DMS 273 treated with DMSO at 0.1 percent for 48 hours (cell line): Measurements from ENCODE around the gene BICD1.
"Not testable (repeated sequence)": the region's sequence is repeated elsewhere in the genome, so short reads cannot be mapped to it uniquely, and the experiment has no call there.

Experiments
- DNase-seq: peaks from one replicate; lab custom pipeline; 2025; lab: John Stamatoyannopoulos, UW

Gene BICD1

DNA sequence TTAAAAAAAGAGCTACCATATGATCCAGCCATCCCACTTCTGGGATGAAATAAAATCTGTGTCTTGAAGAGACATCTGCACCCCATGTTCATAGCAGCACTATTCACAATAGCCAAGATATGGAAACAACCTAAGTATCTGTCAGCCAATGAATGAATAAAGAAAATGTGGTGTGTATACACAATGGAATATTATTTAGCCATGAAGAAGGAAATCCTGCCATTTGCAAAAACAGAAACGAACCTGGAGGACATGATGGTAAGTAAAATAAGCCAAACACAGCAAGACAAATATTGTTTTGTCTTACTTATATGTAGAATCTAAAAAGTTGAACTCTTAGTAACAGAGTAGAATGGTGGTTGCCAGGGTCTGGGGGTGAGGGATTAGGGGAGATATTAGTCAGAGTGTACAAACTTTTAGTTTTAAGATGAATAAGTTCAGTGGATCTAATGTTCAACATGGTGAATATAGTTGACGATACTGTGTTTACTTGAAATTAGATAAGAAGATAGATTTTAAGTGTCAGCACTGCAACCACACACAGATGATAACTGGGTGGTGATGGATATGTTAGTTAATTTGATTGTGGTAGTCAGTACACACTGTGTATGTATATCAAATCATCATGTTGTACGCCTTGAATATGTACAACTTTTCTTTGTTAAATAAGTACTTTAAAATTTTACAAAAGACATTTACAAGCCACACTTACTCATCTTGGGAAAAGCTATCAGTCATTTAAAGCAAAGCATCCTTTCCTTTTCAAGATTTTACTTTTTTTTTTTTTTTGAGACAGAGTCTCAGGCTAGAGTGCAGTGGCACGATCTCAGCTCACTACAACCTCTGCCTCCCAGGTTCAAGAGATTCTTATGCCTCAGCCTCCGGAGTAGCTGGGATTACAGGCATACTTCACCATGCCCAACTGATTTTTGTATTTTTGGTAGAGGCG lies 89.9 kb downstream of the BICD1 start:
- DNase-seq = no peak

DNA sequence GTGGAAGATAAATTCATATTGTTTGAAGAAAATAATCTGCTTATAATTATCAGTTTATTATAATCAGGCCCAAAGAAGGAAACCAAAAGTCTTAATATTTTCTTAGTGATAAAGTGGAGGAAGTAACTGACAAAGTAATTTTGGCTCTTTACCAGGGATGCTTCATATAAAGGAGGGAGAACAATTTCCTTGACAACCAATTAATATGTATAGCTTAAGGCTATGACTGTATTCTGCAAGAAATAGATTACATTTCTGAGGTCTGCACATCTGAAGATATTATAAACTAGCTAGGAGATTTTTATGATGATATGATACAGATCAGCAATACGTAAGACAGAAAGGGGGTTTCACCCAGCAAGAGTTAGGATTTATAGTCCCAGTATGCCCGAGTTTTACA lies 90.8 kb downstream of the BICD1 start:
- DNase-seq = no peak

DNA sequence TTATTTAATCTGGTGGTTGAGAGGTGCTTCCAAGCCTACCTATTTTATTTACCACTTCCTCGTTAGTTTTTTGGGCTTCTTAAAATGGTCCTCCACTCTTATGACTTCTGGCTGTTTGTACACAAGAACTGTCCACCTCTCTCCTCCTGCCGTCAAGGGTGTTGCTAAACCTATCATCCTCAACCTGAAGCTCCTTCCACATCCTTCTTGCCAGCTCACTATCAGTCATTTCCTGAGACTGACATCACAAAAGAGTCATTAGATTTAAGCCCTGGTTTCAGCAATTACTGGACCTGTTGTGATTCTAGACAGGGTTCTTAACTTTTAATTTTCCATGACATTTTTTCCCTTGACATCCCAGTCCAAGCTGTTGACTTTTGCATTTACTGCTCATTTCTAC lies 91.9 kb downstream of the BICD1 start:
- DNase-seq = no peak

DNA sequence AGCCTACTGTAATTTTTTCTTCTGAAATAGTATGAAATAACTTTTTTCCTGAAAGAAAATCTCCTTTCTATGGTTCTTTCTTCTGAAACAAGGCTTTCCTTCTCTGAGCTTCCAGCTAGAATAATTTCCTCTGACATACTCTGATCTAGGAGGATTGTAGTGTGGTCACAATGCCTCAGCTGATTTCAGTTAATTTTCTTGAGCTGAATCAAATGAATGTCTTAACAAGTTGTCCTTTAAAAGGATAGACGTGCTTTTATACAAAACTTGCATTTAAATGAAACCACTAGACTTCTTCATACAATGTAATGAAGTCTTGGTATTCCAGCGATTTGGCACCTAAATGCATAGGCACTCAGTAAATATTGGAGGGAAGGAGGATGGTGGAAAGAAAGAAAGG lies 94.4 kb downstream of the BICD1 start:
- no peak for DNase-seq

DNA sequence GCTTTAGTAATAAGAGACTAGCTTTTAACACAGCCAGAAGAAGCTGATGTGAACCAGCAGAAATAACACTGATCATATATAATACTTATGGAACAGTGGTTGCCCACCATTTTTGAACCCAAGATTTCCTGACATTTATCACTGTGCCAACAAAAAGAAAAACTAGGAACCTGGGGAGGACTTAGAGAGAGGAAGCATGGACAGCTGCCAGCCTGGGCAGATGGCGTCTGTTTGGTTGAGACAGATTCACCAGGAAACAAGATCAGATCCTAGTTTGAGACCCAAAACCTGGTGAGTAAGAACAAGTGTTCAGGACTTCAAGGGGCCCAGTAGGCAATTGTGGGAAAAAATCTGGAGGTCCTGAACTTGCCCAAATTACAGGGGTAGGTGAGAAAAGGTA lies 95.3 kb downstream of the BICD1 start:
- peak; percentile 82 for DNase-seq

DNA sequence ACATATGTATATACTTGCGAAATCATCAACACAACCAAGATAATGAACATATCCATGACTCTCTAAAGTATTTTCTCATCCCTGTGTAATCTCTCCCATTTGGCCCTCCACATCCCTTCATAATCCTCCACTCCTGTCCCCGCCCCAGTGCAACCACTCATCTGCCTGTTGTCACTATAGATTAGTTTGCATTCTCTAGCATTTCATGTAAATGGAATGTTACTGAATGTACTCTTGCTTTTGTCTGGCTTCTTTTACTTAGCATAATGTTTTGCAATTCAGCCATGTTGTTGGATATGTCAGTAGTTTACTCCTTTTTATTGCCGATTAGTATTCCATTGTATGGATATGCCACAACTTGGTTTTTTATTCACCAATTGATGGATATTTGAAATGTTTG lies 99.1 kb downstream of the BICD1 start:
- DNase-seq = no peak

DNA sequence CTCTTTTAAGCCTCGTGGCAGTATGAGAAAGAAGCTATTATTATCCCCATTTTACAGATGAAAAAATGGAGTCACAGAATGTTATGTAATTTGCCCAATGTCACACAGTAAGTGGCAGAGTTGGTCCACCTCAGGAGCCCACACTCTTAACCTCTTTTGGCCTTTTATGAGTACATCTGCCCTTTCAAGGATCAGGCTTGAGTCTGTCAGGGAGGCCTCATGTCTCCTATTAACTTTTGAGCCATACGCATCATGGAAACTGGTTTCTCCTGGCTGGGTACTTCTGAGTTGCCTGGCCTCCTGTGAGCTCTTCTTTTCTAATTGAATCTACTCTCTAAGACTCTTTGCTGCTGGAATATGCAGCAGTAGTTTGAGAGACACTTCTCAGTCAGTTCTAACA lies 101.7 kb downstream of the BICD1 start:
- no peak for DNase-seq

DNA sequence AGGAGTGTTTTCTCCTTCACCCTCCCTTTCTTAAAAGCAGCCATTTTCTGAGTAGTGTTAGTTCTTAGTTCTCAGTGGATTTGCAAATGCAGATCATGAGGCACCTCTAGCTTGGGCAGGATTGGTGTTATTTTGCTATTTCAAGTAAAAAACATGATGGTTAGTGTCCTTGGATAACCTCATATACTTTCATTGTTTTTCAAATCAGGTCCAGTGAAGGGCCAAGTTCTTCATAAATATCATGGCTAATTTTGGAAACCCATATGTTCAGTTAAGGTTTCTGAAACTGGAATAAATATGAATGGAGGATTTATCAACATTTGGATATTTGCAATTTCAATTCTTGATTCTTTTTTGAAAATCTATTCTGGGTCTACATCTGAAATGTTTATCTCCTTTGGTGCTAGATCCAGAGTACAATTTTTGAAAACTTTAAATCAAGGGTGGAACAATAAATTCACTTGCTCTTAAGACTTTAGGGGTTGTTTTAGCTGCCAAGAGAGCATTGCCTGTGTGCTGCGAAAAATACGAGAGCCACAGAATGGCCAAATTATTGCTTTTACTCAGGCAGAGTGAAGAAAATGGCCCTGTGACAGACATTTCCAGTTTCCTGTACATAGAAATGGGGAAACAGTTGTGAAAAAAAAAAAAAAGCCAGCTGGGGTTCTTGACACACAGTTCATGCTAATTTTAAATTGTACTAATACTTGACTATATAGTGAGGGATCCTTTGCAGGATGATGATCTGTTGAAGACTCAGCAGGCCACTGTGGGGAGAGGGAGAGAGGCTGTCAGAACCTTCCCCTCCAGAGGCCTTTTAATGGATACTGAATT lies 104.6 kb downstream of the BICD1 start:
- peak; percentile 15 for DNase-seq

DNA sequence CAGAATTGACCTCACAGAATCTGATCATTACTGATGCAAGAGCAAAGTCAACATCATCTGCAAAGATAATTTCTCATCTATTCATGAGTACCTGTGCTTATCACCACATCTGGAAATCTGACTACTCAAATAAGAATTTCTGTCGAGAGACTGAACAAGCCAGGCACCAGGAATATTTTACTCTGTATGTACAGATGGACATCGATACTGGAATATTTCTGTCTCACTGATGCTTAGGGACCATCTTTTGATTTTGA lies 105.2 kb downstream of the BICD1 start:
- DNase-seq = no peak

DNA sequence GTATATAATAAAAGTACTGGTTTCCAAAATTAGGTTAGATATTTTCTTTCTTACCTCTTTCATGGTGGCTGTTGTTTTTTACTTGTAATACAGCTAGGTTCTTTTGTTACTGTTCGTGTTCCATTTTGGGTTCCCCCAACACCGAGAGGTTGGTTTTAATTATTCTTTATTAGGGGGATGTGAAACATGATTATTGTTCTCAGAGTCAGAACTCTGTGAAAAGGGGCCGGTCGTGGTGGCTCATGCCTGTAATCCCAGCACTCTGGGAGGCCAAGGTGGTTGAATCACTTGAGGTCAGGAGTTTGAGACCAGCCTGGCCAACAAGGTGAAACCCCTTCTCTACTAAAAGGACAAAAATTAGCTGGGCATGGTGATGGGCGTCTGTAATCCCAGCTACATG lies 108.1 kb downstream of the BICD1 start:
- no peak for DNase-seq

DNA sequence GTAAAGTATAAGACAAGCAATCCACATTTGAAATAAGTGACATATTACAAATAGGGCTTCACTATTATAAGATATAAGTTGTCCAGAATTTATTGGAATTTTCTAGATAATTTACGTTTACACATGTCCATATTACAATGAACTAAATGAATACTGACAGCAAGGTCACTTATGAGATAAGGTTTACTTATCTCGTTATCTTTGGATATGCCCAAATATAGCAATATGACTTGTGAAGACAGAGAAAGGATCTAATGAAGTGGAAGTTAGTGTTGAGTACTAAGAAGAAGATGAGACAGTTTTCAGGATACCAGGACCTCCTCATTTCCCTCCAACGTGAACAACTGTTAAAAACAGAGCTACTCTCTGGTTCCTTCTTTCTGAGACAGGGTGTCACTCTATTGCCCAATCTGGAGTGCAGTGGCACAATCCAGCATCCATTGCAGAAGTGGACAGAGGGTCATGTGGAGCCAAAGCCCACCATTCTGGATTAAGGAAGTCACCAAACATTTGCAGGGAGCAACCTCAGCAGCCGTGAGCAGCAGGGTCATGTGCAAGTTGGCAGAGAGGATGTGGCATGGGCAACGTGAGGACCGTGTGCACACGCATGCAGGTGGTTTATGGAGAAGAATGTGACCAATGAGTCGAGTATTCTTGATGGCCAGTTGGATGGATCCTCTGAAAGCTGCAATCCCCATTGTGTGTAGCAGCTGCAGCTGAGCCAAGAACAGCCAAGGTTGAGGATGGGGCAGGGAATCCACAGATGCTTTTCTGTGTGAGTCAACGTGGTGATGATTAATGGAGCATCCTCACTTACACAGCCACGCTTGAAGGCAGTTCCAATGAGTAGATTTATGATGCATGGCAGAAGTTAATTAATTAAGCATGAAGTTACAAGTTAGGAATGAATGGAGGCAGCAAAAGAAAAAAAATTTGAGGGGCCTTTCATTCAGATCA lies 111.0 kb downstream of the BICD1 start:
- DNase-seq = no peak

DNA sequence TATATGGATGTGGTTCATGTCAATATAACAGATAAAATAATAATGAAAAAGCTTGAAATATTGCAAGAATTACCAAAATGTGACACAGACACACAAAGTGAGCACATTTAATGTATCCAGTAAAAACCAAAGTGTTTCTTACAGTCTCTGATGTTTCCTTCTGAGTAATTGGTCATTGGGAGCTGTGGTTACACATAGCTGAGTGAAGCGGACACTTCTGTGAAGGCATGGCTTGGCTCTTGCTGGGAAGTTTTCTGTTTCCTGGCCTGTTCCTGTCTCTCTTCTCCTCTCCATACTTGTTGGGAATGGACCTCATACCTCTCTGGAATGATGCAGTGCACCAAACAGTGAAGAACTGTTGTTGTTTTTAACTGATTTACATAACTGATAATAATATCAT lies 117.3 kb downstream of the BICD1 start:
- no peak for DNase-seq

DNA sequence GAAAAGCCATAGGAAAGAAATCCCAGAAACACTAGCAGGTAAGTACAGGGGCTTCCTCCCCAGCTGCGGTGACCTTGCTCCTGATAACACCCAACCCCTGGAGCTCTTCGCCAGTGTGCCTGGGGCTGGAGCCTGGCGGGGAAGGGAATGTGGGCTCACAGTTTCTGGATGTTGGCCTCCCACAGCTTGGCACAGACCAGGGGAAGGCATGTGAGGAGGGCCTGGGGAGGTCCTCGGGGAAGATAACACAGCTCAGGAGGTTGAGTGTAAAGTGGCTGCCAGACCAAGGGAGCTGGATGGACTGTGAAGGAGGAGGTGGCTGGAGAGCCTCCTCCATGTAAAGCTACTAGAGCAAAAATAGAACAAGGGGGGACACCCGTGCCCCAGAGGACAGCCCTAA lies 120.1 kb downstream of the BICD1 start:
- no peak for DNase-seq

DNA sequence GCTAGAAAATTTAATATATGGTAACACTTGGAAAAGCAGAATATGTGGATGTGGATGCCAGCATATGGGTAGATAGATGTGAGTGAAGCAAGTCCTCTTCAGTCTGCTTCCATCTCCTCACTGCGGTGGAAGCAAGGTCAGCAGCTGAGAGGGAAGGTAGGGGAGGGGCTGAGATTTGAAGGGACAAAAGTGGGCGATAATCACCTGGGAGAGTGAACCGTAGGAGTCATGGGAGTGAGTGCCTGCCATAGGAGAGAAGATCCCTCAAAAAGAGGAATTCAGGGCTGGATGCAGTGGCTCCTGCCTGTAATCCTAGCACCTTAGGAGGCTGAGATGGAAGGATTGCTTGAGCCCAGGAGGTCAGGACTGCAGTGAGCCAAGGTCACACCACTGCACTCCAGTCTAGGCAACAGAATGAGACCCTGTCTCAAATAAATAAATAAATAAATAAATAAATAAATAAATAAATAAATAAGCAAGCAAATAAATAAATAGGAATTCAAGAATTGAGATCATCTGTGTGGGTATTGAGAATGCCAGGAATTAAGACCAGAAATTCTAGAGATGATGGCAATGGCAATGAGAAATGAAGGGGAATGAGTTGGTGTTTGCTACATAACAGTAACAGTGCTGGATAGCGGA lies 123.4 kb downstream of the BICD1 start:
- no peak for DNase-seq

DNA sequence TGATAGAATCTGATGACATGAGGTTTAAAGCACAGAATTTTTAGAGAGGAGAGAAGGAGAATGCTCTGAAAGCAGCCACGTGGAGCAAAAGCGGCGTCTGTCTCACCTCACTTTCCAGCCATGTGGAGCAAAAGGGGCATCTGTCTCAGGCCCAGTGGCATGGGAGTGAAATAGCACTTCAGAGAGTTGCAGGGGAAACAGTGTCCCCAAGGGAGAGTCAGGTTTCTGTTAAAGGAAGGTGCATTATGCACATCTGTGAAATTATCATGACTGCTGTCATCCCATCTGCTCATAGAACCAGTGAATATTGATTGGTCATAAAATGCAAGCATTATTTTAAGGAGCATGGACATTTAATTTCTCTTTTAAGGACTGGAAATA lies 124.0 kb downstream of the BICD1 start:
- peak; percentile 97 for DNase-seq

DNA sequence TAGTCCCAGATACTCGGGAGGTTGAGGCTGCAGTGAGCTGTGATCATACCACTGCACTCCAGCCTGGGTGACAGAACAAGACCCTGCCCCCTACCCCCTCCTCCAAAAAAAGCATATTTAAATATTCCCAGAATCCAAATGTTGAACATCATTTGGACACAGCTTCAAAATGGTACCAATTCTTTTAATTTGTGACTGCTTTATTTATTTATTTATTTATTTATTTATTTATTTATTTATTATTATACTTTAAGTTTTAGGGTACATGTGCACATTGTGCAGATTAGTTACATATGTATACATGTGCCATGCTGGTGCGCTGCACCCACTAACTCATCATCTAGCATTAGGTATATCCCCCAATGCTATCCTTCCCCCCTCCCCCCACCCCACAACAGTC lies 124.7 kb downstream of the BICD1 start:
- not testable (repeated sequence) for DNase-seq

DNA sequence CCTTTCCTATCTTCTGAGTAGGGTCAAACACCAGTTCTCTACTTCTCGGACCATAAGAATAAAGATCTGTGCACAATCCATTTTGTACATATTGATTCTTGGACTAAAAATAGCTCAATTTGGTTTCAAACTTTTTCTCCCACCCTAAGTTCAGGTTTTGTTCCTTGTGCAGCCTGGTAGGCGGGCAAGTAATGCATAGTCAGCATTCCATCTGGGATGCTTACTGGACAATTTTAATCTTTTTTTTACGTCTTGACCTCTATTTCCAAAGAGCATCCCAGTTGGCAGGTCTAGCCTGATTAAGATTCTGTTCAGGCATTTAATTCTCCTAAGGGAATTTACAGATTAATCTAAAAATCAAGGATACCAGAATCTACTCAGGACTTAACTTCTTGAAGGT lies 126.9 kb downstream of the BICD1 start:
- no peak for DNase-seq

DNA sequence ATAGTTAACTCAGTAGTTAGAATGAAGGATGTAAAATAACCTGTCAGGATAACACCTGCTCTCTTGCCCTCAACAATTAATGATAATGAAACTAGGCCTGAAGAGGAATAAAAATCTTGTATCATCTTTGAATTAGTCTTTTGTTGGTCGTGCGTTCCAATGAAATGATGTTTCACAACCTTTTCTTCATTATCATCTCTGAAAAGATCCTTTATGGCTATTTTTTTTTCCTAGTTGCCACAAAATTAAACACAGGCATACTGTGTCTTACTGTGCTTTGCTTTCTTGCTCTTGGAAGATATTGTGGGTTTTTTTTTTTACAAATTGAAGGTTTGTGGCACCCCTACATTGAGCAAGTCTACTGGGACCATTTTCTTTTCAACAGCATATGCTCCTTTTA lies 128.6 kb downstream of the BICD1 start:
- no peak for DNase-seq

DNA sequence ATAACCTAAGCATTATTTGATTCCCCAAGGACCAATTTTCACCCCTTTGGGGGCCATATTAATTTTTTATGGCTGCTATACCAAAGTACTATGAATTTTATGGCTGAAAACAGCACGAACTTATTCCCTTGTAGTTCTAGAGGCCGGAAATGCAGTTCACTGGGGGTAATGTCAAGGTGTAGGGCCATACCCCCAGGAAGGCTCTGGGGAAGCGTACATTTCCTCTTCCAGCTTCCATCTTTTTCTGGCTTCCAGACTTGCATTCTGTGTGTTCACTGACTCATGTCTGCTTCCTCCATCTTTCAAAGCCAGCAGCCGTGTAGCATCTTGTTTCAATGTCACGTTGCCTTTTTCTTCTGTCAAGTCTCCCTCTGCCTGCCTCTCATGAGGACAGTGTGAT lies 133.5 kb downstream of the BICD1 start:
- no peak for DNase-seq

DNA sequence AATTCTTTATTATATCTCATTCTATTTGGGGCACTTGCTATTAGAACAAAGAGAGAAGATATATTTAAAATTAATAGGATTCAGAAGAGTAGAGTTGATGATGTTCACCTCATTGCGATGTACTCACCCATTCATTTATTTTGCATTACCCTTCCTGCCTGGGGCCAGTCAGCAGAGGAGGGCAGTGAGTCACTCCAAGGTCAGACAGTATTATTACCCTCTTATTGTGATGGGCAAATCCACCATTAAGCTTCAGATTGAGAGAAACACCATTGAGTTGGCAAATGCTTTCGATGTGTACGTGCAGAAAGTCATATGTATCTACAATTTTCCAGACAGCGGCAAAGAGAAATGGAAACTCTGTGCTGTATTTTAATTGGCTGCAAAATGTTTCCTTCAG lies 134.2 kb downstream of the BICD1 start:
- DNase-seq = no peak

DNA sequence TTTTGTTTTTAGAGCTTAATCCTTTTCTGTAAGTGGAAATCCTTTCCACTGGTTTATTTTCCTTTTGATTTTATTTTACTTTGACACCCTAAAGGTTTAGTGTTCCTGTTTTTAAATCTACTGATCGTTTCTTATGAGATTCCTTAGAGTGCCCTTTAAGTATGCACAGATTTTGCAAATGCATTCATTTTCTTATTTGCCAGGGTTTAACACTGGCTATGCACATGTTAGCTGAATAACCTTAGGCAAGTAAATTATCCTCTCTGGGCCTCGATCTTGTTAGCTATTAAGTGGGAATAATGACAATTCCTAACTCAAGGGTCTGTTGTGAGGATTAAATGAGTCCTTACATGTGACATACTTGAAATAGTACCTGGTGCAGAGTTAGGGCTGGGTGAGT lies 136.0 kb downstream of the BICD1 start:
- DNase-seq = no peak
